Panc1 (cell line): ENCODE data around the gene ANKK1. TPM values are rescaled to one million over a fixed set of nuclear protein-coding genes. Genes with fewer than 3 reads are reported as not detected.

Source experiments
- ATAC-seq: fragments of 200-7000 bp; cut with Tn5 transposase; 2 replicates; pipeline ENCODE4 v1.9.1; 2020; ENCODE audit warnings: mild to moderate bottlenecking, moderate library complexity
- BruUV-seq: library from RNA; stranded (reverse); fragments of 400-500 nt; replicated peaks from 2 replicates; lab custom pipeline; 2021; lab: Mats Ljungman, UMichigan
- CTCF ChIA-PET: fragments of 300-600 bp; sonication (Branson Sonifier 250); formaldehyde crosslinking; loops from one replicate; lab custom pipeline; 2022; ENCODE audit warnings: antibody characterized with exemption; lab: Charles Lee
- POLR2A ChIA-PET: fragments of 300-600 bp; sonication (Branson Sonifier 250); formaldehyde crosslinking; loops from one replicate; lab custom pipeline; 2022; ENCODE audit warnings: antibody characterized with exemption; lab: Charles Lee
- DNase-seq: peaks from one replicate; pipeline ENCODE4 v3.0.0-alpha.2; 2010; ENCODE audit warnings: low read depth, low spot score
- H3K27ac ChIP-seq: 2 replicates; pipeline ENCODE4 v1.5.1; 2011; ENCODE audit warnings: mild to moderate bottlenecking, low read length, inconsistent platforms
- H3K27me3 ChIP-seq: fragments of 200-500 bp; sonication (Bioruptor generic); 2 replicates; pipeline ENCODE4 v1.6.0; 2014; ENCODE audit warnings: low read length, inconsistent platforms; ENCODE audit not compliant: control insufficient read depth, insufficient read depth
- H3K36me3 ChIP-seq: fragments of 200-500 bp; sonication (Bioruptor generic); 2 replicates; pipeline ENCODE4 v1.5.1; 2014; ENCODE audit warnings: inconsistent platforms, mild to moderate bottlenecking, low read length, moderate library complexity; ENCODE audit not compliant: control insufficient read depth, insufficient read depth
- H3K4me1 ChIP-seq: 2 replicates; pipeline ENCODE4 v1.5.1; 2011; ENCODE audit warnings: inconsistent platforms, mild to moderate bottlenecking, low read length, moderate library complexity; ENCODE audit not compliant: control insufficient read depth, insufficient read depth
- H3K4me3 ChIP-seq, 2 experiments: 2 replicates each; pipeline ENCODE4 v1.5.1; 2011 to 2012; ENCODE audit warnings: low read depth in 2 of 2, low read length in 2 of 2, mild to moderate bottlenecking in 2 of 2, inconsistent platforms in 1 of 2, moderate library complexity in 1 of 2
- H3K9me3 ChIP-seq: fragments of 200-500 bp; sonication (Bioruptor generic); 2 replicates; pipeline ENCODE4 v1.5.1; 2014; ENCODE audit warnings: low read depth, mild to moderate bottlenecking, inconsistent platforms, low read length, moderate library complexity; ENCODE audit not compliant: control insufficient read depth, insufficient read depth
- CTCF ChIP-seq: fragments of 450-650 bp; IDR thresholded peaks from 2 replicates; pipeline ENCODE4 v1.5.1; 2017; ENCODE audit warnings: mild to moderate bottlenecking
- POLR2AphosphoS5 ChIP-seq: IDR thresholded peaks from 2 replicates; pipeline ENCODE4 v1.6.1; 2012; ENCODE audit warnings: mild to moderate bottlenecking, low read depth, low read length, moderate library complexity
- REST ChIP-seq, 2 experiments: IDR thresholded peaks; 2 replicates each; pipeline ENCODE4 v1.6.1; 2011 to 2012; ENCODE audit warnings: low read depth in 2 of 2, control low read depth in 1 of 2, low read length in 1 of 2, mild to moderate bottlenecking in 1 of 2, moderate library complexity in 1 of 2; ENCODE audit not compliant: insufficient read depth in 1 of 2
- SIN3A ChIP-seq: IDR thresholded peaks from 2 replicates; pipeline ENCODE4 v1.6.1; 2012; ENCODE audit warnings: low read depth, mild to moderate bottlenecking, low read length, moderate library complexity, borderline replicate concordance; ENCODE audit not compliant: insufficient read depth
- TCF7L2 ChIP-seq: IDR thresholded peaks from 2 replicates; pipeline ENCODE4 v1.6.1; 2011; ENCODE audit warnings: mild to moderate bottlenecking, low read depth, low read length, inconsistent platforms
- in situ Hi-C: cut with HindIII; loops from 2 replicates; pipeline ENCODE4 v1.10.0; 2016; ENCODE audit warnings: low sequenced_read_pairs, low pct_unique_long_range_greater_than_20kb
- intact Hi-C: fragments of 100-400 bp; cut with micrococcal nuclease; formaldehyde crosslinking; loops from one replicate; pipeline ENCODE4 v1.10.0; 2022; ENCODE audit not compliant: unreplicated experiment
- total RNA-seq: library from RNA; stranded (reverse); gene quantifications from one replicate; pipeline ENCODE4 v1.2.1, GENCODE V29; 2021; ENCODE audit not compliant: unreplicated experiment

Gene ANKK1
- total RNA-seq, 1 experiment from 2014 or later = 0.08 TPM

GRCh38 chr11:113363406-113363805 is 24.2 kb upstream of the ANKK1 start:
- H3K27ac ChIP-seq = no peak overlapping the region
- H3K4me3 ChIP-seq = no peak overlapping the region
- BruUV-seq = no TSS peak
- DNase-seq (no peak), ATAC-seq (no peak)
- ChIA-PET POLR2A (no interaction called here), CTCF (no interaction called here)
- H3K36me3 ChIP-seq = no peaks in the 10 kb centered on the region
- in situ Hi-C loops (no loop called here), intact Hi-C loops (no loop called here)
- no peaks in the 10 kb centered on the region for H3K27me3 ChIP-seq
- H3K4me1 ChIP-seq = no peaks in the 10 kb centered on the region
- H3K9me3 ChIP-seq = no peaks in the 10 kb centered on the region
- TF ChIP-seq SIN3A = no peak
- TF ChIP-seq TCF7L2 = no peak
- TF ChIP-seq REST (IDR thresholded peaks at IDR 0.05; ENCODE audit: insufficient read depth in 1 of 2, low read depth in 2 of 2, low read length in 1 of 2) = no peak

- intact Hi-C loops (no loop called here), in situ Hi-C loops (no loop called here)
- Histone ChIP-seq H3K4me1 (no peaks in the 10 kb centered on the region), H3K27me3 (no peaks in the 10 kb centered on the region), H3K9me3 (no peaks in the 10 kb centered on the region), H3K27ac (no peak overlapping the region), H3K4me3 (no peak overlapping the region), H3K36me3 (no peaks in the 10 kb centered on the region)
- POLR2A ChIA-PET = no interaction called here
- DNase-seq (no peak), ATAC-seq (no peak)
- TF ChIP-seq REST (IDR thresholded peaks at IDR 0.05; ENCODE audit: insufficient read depth in 1 of 2, low read depth in 2 of 2, low read length in 1 of 2) (no peak), POLR2AphosphoS5 (no peak), CTCF (no peak), SIN3A (no peak), TCF7L2 (no peak)
- BruUV-seq = no TSS peak
- CTCF ChIA-PET = no interaction called here
Observed at GRCh38 chr11:113363996-113364641, 23.5 kb upstream of the ANKK1 start.
